Measurements from ENCODE around the gene TMEM63C.

The TMEM63C gene

DNA sequence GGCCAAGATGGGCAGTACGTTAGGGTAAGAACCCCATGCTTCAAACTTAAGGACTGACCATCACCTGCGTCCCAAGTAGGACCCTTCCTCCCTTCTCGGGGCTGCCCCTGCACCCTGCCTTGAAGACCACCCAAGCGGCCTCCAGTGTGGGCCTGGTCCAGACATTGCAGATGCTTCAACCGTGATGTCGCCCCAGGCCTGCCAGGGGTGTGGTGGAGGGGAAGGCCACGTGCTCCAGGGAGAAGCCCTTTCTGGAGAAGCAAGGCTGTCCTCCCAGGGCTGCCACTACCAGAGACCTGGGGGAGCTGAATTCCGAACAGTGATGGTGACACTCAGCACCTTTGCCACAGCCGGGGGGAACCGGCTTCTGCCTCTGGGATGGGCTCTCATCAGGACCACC lies 76.1 kb downstream of the TMEM63C start:
- DNase-seq: no peak

DNA sequence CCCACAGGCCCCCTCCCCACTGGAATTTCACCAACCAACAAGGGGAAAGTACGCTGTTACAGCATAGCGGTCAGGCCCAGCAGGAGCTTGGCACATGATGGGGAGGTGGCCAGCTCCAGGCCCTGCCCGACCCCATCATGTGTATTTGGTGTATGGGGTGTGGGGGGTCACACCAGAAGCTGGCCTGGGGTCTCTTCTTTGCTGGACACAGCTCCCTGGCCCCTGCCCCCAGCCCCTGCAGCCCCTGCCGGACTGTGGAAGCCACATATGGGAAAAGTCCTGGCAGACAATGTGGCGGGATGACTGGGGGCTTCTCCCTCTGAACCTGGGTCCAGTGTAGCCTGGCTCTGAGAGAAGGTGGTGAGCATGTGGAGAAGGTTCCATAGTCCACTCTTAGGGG lies 77.0 kb downstream of the TMEM63C start:
- no peak for DNase-seq

- no peak for DNase-seq
Observed at GRCh38 chr14:77259025-77259715, 77.6 kb downstream of the TMEM63C start.

DNA sequence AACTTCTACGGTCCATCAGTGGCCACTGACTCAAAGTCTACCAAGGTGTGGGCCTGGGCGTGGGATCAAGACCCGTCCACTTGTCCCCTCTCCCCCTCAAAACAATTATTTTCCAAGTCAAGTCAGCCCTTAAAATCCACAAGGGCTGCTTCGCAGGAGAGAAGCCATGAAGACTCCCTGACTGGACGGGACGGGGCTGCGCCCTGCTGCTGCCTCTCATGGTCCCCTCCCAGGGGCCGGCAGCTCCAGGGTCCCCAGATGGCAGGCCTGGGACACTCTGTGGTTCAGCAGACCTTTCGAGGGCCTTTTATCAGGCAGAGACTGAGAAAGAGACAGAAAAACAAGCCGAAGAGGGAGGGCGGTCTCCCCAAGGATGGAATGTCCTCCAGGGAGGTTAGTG lies 78.6 kb downstream of the TMEM63C start:
- no peak for DNase-seq

DNA sequence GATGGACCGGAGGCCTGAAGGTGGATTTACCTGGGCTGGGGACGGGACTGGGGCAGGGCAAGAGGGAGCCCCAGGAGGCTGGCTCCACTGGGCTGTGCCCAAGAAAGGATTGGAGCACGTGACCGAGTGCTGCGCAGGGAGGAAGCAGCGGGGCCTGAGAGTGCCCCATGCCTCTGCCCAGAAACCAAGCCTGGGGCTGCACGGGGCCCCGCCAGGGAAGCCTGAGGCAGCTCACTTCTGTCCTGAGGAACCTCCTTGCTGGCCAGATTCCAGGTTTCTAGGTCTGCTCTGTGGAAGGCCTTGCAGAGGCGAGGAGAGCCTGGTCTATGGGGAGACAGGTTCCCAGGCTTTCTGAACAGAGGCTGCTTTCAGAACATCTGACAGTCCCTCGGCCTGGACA lies 79.0 kb downstream of the TMEM63C start:
- DNase-seq: no peak

DNA sequence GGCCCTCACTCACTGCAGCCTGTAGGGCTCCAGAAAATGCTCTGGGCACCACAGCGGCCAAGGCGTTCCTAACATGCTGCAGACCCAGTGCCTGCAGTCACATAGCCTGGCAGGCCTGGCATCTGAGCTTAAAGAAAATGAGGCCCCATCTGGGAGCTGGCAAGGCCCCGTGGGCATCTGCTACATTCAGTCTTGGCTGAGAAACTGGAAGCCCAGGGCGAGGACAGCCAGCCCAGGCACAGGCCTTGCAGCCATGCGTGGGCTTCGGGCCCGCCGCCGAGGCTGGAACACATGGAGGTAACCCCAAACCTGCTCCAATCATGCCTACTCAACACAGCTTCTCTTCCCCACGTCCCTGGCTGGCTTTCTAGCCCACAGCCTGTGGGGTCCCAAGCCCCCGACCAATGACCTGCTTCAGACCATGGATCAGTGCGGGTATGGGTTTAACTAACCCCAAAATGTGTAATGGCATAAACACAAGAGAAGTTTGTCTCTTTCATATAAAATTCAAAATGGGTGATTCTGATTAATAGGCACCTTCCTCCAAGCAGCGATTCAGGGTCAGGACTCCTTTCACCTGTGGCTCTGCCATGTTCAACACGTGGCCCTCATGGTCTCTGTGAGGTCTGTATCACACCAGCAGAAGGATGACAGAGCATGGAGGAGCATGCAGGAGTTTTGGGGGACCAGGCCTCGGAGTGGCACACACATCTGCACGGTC lies 83.0 kb downstream of the TMEM63C start:
- no peak for DNase-seq

- no peak for DNase-seq
Observed at GRCh38 chr14:77265187-77265515, 83.6 kb downstream of the TMEM63C start.

DNA sequence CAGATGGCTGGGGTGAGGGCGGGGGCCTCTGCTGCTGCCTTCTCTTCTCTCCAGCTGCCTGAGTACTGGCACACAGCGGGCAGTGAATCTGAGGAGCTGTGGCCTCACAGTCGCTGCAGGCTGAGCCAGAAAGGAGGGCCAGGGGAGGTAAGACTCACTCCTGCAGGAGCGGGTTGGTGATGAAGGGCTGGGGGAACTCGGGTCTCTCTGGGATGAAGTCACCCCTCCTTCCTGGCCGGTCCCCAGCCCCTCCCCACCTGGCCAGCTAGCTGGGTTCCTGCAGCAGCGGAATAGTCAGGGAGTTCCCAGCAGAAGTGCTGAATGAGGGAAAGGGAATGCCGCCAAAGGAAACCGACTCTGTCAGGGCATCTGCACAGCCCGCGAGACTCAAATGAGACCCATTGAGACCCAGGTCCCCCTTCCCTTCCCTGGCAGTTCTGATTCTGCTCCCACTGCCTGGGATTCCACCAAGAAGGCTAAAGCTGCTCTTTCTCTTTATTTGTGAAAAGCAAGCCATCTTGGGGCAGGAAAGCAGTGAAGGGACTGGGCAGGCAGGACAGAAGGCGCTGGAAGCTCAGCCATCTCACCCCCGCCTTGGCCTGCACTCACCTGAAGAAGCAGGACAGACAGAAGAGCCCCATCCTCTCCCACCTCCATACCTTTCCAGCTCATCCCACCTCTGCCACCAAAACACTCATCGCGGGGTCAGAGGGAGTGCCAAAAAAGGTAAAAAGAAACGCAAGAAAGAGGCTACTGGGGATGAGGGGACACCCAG lies 84.2 kb downstream of the TMEM63C start:
- no peak for DNase-seq

- DNase-seq: no peak
Observed at GRCh38 chr14:77266336-77266735, 84.7 kb downstream of the TMEM63C start.

GRCh38 chr14:77267937-77268699 lies 86.5 kb downstream of the TMEM63C start:
- DNase-seq: no peak

- DNase-seq: no peak
Observed at GRCh38 chr14:77268989-77269600, 87.5 kb downstream of the TMEM63C start.

- no peak for DNase-seq
Observed at GRCh38 chr14:77270361-77271112, 88.9 kb downstream of the TMEM63C start.

GRCh38 chr14:77271113-77271710 lies 89.6 kb downstream of the TMEM63C start, which contains the start of gene NGB:
TSS of gene NGB (minus strand) at chr14:77271206. CDS start at chr14:77270937, 269 bp downstream.
- no peak for DNase-seq

DNA sequence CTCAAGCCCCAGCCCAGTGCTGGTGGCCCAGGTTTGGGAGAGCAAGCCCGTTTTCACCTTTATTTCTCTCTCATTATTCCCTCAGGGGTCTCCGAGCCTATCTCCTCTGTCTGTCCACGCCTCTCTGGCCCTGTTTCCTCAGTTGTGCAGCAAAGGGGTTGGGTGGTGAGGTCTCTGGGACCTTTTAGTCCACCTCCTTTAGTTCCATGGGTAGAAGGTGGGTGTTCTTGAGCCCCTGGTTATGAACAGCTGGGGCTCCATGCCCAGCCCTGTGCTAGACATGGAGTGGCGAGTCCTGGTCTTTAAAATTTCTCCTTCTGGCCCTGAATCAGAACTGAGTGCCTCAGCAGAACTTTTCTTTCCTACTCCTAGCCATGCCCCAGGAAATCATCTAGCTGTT lies 90.7 kb downstream of the TMEM63C start:
- DNase-seq: no peak

DNA sequence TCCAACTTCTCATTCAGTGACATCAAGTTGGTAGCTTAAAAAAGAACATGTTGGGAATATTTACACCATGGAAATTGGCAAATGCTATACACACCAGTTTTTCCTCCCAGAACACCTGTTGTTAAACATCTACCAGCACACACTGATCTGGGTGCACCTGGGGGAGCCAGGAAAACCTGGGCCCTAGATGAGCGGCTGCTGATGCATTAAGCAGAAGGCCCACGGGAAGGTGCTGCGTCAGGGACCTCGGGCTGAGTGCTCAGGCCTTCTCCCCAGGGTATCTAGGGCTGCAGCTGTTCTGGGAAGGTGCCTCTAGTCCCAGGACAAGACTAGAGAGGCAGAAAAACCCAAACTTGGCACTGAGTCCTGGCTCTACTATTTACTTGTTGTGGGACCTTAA lies 92.2 kb downstream of the TMEM63C start:
- no peak for DNase-seq

DNA sequence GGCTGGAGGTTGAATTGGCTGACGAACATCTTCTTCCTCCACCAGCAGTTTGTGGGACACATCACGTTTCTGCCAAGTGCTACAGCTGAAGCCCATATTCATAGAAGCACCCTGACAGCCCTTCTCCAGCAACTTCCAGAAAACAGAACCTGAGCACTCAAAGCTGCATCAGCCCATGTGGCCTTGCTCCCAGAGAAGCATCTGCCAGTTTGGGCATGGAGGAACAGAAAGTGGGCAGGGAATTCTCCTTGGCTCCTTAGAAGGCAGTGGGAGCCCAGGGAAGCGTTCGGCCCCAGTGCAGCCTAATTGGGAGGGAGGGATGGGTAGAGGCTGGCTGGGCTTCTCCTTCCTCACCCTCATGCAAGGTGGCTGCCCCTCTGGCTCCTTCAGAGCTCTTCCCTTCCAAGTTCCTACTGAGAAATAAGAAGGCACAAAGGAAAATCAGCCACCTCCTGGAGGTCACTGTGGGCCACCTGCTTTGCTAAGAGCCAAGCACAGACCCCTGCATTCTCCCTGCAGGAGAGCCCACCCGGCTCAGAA lies 93.5 kb downstream of the TMEM63C start:
- DNase-seq: no peak

DNA sequence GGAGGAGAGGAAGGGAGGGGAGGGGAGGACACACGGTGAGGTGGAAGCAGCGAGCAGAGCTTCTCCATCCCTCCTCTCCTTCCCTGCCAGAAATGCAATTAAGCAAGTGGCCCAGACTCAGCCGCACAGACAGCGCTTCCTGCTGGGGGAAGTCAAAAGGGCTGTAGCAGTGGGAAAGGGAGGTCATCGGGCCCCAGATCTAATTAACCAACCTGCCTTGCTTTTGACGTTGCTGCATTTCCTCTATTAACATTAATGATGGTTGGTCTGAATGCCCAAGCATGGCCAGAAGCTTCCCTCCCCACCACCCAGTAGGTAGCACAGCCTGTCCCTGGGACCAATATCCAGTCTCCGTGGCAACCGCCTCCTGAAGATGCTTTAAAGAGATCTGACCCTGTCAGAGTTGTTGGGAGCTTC lies 94.0 kb downstream of the TMEM63C start:
- no peak for DNase-seq

DNA sequence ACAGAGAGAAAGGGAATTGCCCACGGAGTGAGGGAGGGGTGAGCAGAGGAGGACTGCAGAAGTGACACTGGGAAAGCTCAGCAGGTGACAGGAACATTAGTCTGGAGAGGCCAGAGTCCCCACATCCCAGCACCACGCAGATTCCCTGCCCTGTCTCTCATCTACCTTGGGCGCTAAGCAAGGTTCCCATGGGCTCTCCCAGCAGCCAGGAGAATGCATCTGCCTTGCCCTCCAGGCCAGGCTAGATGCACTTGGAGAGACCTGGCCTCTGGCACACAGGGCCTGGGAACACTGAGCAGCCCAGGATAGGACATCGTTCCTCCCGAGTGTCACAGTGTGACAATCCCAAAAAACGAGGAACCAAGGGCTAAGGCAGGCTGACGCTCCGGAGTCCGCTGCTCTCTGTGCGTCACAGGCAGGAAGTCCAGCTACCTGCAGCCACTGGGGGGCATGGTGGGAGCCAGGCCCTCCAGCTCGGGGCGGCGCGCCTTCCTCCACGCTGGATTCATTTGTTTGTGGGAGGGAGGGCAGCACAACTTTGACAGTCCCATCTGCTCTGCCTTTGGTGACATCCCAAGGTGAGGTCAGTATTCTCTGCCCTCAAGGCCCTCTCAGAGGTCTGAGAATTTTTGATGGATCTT lies 94.8 kb downstream of the TMEM63C start:
- no peak for DNase-seq

GRCh38 chr14:77276959-77277358 lies 95.4 kb downstream of the TMEM63C start:
- DNase-seq: no peak

GRCh38 chr14:77278461-77279230 lies 97.0 kb downstream of the TMEM63C start:
- DNase-seq: no peak
